T-cell (primary cell): Measurements from ENCODE around the gene STX4. TPM values are rescaled to one million over a fixed set of nuclear protein-coding genes. Genes with fewer than 3 reads are reported as not detected.

ENCODE experiments used
- ATAC-seq, 4 experiments: fragments of 200-7000 bp in 3 of 4; fragments of 150-1000 bp in 1 of 4; cut with Tn5 transposase; replicated peaks in 1 of 4; 1 replicate in 3 of 4; 2 replicates in 1 of 4; pipeline ENCODE4 v1.10.0; 2021; ENCODE audit warnings: moderate library complexity in 3 of 4, mild to moderate bottlenecking in 2 of 4, moderate number of reproducible peaks in 1 of 4
- CTCF ChIA-PET, 2 donors: fragments of 300-600 bp; sonication (Branson Sonifier 250); formaldehyde crosslinking; loops; one replicate each; lab custom pipeline; 2022; ENCODE audit warnings: antibody characterized with exemption in 2 of 2; lab: Charles Lee
- POLR2A ChIA-PET, 2 donors: fragments of 300-600 bp; sonication (Branson Sonifier 250); formaldehyde crosslinking; loops; one replicate each; lab custom pipeline; 2022; ENCODE audit warnings: antibody characterized with exemption in 2 of 2; lab: Charles Lee
- DNase-seq, 35 experiments: peaks; one replicate each; pipeline versions ENCODE4 v3.0.0 to v3.0.0-alpha.2; 2013 to 2023
- H3K27ac ChIP-seq: one replicate; pipeline ENCODE4 v1.5.1; 2013; ENCODE audit warnings: low read length
- H3K27me3 ChIP-seq, 2 experiments: replicated peaks in 1 of 2; 1 replicate in 1 of 2; 2 replicates in 1 of 2; pipeline versions ENCODE4 v1.6.1 to v1.7.0; 2013; ENCODE audit warnings: low read length in 1 of 2, mixed read lengths in 1 of 2; ENCODE audit not compliant: control insufficient read depth in 2 of 2, insufficient read depth in 2 of 2; ENCODE audit errors: extremely low read depth in 1 of 2
- H3K36me3 ChIP-seq, 2 donors: 1 replicate in 1 of 2; 2 replicates in 1 of 2; pipeline versions ENCODE4 v1.6.1 to v1.7.0; 2013; ENCODE audit warnings: low read length in 1 of 2; ENCODE audit not compliant: control insufficient read depth in 2 of 2, insufficient read depth in 1 of 2; ENCODE audit errors: extremely low read depth in 1 of 2
- H3K4me1 ChIP-seq, 2 experiments: 1 replicate in 1 of 2; 2 replicates in 1 of 2; pipeline versions ENCODE4 v1.6.1 to v1.7.0; 2013; ENCODE audit warnings: low read length in 2 of 2, mixed read lengths in 1 of 2; ENCODE audit not compliant: insufficient read depth in 2 of 2, control insufficient read depth in 1 of 2; ENCODE audit errors: extremely low read depth in 1 of 2
- H3K4me3 ChIP-seq, 2 donors: 1 replicate in 1 of 2; 2 replicates in 1 of 2; pipeline versions ENCODE4 v1.5.1 to v1.7.0; 2013; ENCODE audit warnings: mild to moderate bottlenecking in 2 of 2, low read length in 1 of 2, moderate library complexity in 1 of 2; ENCODE audit not compliant: control insufficient read depth in 1 of 2; ENCODE audit errors: extremely low read depth in 1 of 2
- H3K9me3 ChIP-seq: 2 replicates; pipeline ENCODE4 v1.7.0; 2013
- H3K27ac Mint-ChIP-seq, 2 donors: one replicate each; pipeline ENCODE4 v1.8.0; 2020 to 2021; ENCODE audit warnings: mild to moderate bottlenecking in 2 of 2, mixed read lengths in 2 of 2
- H3K27me3 Mint-ChIP-seq, 2 donors: one replicate each; pipeline ENCODE4 v1.8.0; 2021 to 2022; ENCODE audit warnings: mixed read lengths in 2 of 2
- H3K36me3 Mint-ChIP-seq: one replicate; pipeline ENCODE4 v1.8.0; 2021; ENCODE audit warnings: mixed read lengths
- H3K4me1 Mint-ChIP-seq, 3 donors: one replicate each; pipeline ENCODE4 v1.8.0; 2020 to 2022; ENCODE audit warnings: mixed read lengths in 3 of 3, mild to moderate bottlenecking in 1 of 3
- H3K4me3 Mint-ChIP-seq, 3 donors: one replicate each; pipeline ENCODE4 v1.8.0; 2020 to 2022; ENCODE audit warnings: mild to moderate bottlenecking in 3 of 3, mixed read lengths in 3 of 3, moderate library complexity in 3 of 3
- H3K9me3 Mint-ChIP-seq, 3 donors: one replicate each; pipeline ENCODE4 v1.8.0; 2020 to 2022; ENCODE audit warnings: mixed read lengths in 3 of 3
- WGBS: methylation state at CpG from one replicate; pipeline ENCODE4 v1.1.5; 2013; ENCODE audit warnings: missing lambda C conversion rate; ENCODE audit not compliant: insufficient coverage; 5-methylcytosine and 5-hydroxymethylcytosine counted together
- total RNA-seq, 35 experiments: library from RNA in 6 of 35; stranded (reverse) in 6 of 35; fragments of 120-200 nt in 1 of 35; gene quantifications; one replicate each; pipeline versions ENCODE4 v1.2.1 to v1.2.4 and lab custom pipeline; 2013 to 2026

Gene STX4
- total RNA-seq, 5 donors from 2014 or later (not counting 1 experiment from before 2014, with no cell fraction given), result 73.9 to 110 (median 94.6) TPM

- no peaks in the 10 kb centered on the region for H3K36me3 Mint-ChIP-seq
- H3K27me3 Mint-ChIP-seq, result peaks cover 0 to 1% of the 10 kb centered on the region in 2 donors
- H3K9me3 Mint-ChIP-seq, result no peaks in the 10 kb centered on the region
- H3K4me1 Mint-ChIP-seq, result peaks cover 0 to 11% (median 9%) of the 10 kb centered on the region in 3 donors
- no peak for DNase-seq
- ChIA-PET POLR2A (interaction anchor here in 1 of 2 donors (0.6 kb wide), 1 partner anchor 36 kb away, joined by 3 read pairs; no protein-coding TSS in a partner anchor), CTCF (interaction anchor here in 1 of 2 donors (0.9 kb wide), 1 partner anchor 21 kb away, joined by 5 read pairs; no protein-coding TSS in a partner anchor)
- H3K27me3 ChIP-seq, result peaks cover 0 to 21% of the 10 kb centered on the region in 2 experiments
- H3K27ac Mint-ChIP-seq, result no peak overlapping the region
- no peak overlapping the region for H3K4me3 Mint-ChIP-seq
- ATAC-seq, result no peak
- H3K4me1 ChIP-seq, result peaks cover 2 to 15% of the 10 kb centered on the region in 2 experiments
- no peaks in the 10 kb centered on the region for H3K36me3 ChIP-seq
- no peak overlapping the region for H3K4me3 ChIP-seq
- 71% methylated on average over 25 of the region's 29 CpGs for WGBS
- no peaks in the 10 kb centered on the region for H3K9me3 ChIP-seq
- H3K27ac ChIP-seq, result no peak overlapping the region
Measured at GRCh38 chr16:30992931-30993816, 40.2 kb upstream of the STX4 start.

DNA sequence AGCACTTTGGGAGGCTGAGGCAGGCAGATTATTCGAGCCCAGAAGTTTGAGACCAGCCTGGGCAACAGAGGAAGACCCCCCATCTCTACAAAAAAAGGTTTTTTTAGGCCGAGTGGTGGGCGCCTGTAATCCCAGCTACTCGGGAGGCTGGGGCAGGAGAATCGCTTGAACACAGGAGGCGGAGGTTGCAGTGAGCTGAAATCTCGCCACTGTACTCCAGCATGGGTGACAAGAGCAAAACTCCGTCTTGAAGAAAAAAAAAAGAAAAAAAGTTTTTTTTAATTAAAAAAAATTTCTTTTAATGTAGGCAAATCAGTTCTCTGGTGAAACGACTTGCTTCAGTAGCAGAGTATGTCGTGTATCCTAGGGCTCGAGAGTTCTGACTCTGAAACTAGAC is 37.4 kb upstream of the STX4 start:
- no peak for ATAC-seq
- H3K27me3 ChIP-seq, result peaks cover 0 to 16% of the 10 kb centered on the region in 2 experiments
- POLR2A ChIA-PET, result interaction anchor here in 1 of 2 donors (0.7 kb wide), 1 partner anchor 1120 kb away, joined by 3 read pairs; no protein-coding TSS in a partner anchor
- CTCF ChIA-PET, result no interaction called here
- Mint-ChIP-seq H3K9me3 (no peaks in the 10 kb centered on the region), H3K27me3 (peaks cover 0 to 1% of the 10 kb centered on the region in 2 donors), H3K27ac (peak overlapping the region in 1 of 2 donors; percentile 23), H3K4me1 (peaks cover 0 to 11% (median 9%) of the 10 kb centered on the region in 3 donors), H3K4me3 (peak overlapping the region; percentile 40 to 70 (median 50)), H3K36me3 (no peaks in the 10 kb centered on the region)
- no peak for DNase-seq
- H3K9me3 ChIP-seq, result no peaks in the 10 kb centered on the region
- WGBS, result 72% methylated on average over 3 of the region's 11 CpGs
- H3K4me3 ChIP-seq, result no peak overlapping the region
- peaks cover 2 to 15% of the 10 kb centered on the region in 2 experiments for H3K4me1 ChIP-seq
- no peaks in the 10 kb centered on the region for H3K36me3 ChIP-seq
- H3K27ac ChIP-seq, result no peak overlapping the region

GRCh38 chr16:30996324-30996984 is 36.9 kb upstream of the STX4 start:
- ChIA-PET CTCF (interaction anchor here in 1 of 2 donors (0.8 kb wide), 1 partner anchor 146 kb away, joined by 5 read pairs; no protein-coding TSS in a partner anchor), POLR2A (interaction anchor here in 1 of 2 donors (0.7 kb wide), 1 partner anchor 121 kb away, joined by 3 read pairs; no protein-coding TSS in a partner anchor)
- Histone ChIP-seq H3K9me3 (no peaks in the 10 kb centered on the region), H3K4me1 (peaks cover 2 to 15% of the 10 kb centered on the region in 2 experiments), H3K27me3 (peaks cover 0 to 19% of the 10 kb centered on the region in 2 experiments), H3K27ac (no peak overlapping the region), H3K4me3 (peak overlapping the region in 1 of 2 donors; percentile 52), H3K36me3 (no peaks in the 10 kb centered on the region)
- H3K36me3 Mint-ChIP-seq, result no peaks in the 10 kb centered on the region
- no peaks in the 10 kb centered on the region for H3K9me3 Mint-ChIP-seq
- DNase-seq (no peak), ATAC-seq (no peak)
- 57% methylated on average over 10 of the region's 23 CpGs for WGBS
- no peaks in the 10 kb centered on the region for H3K27me3 Mint-ChIP-seq
- peaks cover 0 to 11% (median 9%) of the 10 kb centered on the region in 3 donors for H3K4me1 Mint-ChIP-seq
- peak overlapping the region; percentile 70 to 73 (median 72) for H3K4me3 Mint-ChIP-seq
- H3K27ac Mint-ChIP-seq, result peak overlapping the region; percentile 71 to 72

DNA sequence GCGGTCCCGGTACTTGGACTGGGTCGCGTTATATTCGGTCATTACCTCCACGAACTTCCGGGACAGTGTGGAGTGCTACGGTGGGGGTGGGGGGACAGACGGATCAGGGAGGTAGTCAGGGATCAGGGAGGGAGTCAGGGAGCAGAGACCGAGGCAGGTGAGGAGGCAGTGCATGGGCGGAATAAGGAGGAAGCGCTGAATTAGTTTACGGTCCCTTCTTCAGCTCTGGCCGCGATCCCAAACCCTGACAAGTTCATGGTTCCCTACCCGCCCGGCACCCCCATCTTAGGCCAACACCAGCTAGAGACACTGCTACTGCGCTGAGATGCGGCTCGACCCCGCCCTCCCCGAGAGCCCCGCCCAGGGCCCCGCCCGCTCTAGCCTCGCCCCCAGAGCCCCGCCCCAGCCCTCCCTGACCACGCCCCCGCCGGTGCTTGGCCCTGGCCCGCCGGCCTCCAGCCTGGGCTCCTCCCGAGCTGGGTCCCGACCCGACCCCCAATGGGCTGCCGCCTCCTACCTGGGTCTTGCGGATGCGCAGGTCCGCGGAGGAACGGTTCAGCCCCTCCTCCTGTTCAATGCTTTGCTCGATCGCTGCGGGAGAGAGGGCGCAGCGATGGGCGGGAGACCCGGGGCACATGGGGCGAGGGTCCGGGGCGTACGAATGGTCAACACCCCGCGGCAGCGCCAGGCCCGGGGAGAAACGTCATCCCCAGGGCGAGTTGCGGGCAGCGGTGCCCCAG is 36.2 kb upstream of the STX4 start:
- Mint-ChIP-seq H3K4me3 (peak overlapping the region; percentile 70 to 73 (median 72)), H3K4me1 (peaks cover 0 to 11% (median 9%) of the 10 kb centered on the region in 3 donors), H3K36me3 (no peaks in the 10 kb centered on the region), H3K27me3 (no peaks in the 10 kb centered on the region), H3K27ac (peak overlapping the region; percentile 71 to 72), H3K9me3 (no peaks in the 10 kb centered on the region)
- peaks cover 0 to 22% of the 10 kb centered on the region in 2 experiments for H3K27me3 ChIP-seq
- CTCF ChIA-PET, result interaction anchor here in 1 of 2 donors (0.6 to 0.8 kb wide), 3 partner anchors 11 to 145 kb away, joined by 3 to 5 read pairs (median 4); no protein-coding TSS in a partner anchor
- ATAC-seq (peak; percentile 98 to 100 (median 98)), DNase-seq (peak; percentile 58 to 87 (median 74))
- H3K4me3 ChIP-seq, result peak overlapping the region; percentile 49 to 52
- no peaks in the 10 kb centered on the region for H3K36me3 ChIP-seq
- peaks cover 2 to 15% of the 10 kb centered on the region in 2 experiments for H3K4me1 ChIP-seq
- WGBS, result 6% methylated on average over 51 of the region's 60 CpGs
- POLR2A ChIA-PET, result interaction anchor here (0.6 to 0.7 kb wide), 2 partner anchors 81 to 121 kb away, joined by 3 to 7 read pairs; no protein-coding TSS in a partner anchor
- no peaks in the 10 kb centered on the region for H3K9me3 ChIP-seq
- no peak overlapping the region for H3K27ac ChIP-seq

- ATAC-seq, result no peak
- Mint-ChIP-seq H3K4me1 (peaks cover 0 to 11% (median 9%) of the 10 kb centered on the region in 3 donors), H3K36me3 (no peaks in the 10 kb centered on the region), H3K27ac (no peak overlapping the region), H3K9me3 (no peaks in the 10 kb centered on the region), H3K4me3 (peak overlapping the region; percentile 43 to 70 (median 56)), H3K27me3 (no peaks in the 10 kb centered on the region)
- H3K4me1 ChIP-seq, result peaks cover 2 to 15% of the 10 kb centered on the region in 2 experiments
- peak overlapping the region; percentile 41 to 52 for H3K4me3 ChIP-seq
- H3K9me3 ChIP-seq, result no peaks in the 10 kb centered on the region
- H3K36me3 ChIP-seq, result no peaks in the 10 kb centered on the region
- H3K27ac ChIP-seq, result no peak overlapping the region
- 83% methylated on average over 13 of the region's 21 CpGs for WGBS
- H3K27me3 ChIP-seq, result peaks cover 0 to 26% of the 10 kb centered on the region in 2 experiments
- ChIA-PET POLR2A (no interaction called here), CTCF (interaction anchor here in 1 of 2 donors (0.6 to 0.8 kb wide), 3 partner anchors 10 to 144 kb away, joined by 3 to 5 read pairs (median 4); no protein-coding TSS in a partner anchor)
- DNase-seq, result no peak
Measured at GRCh38 chr16:30997725-30998711, 35.3 kb upstream of the STX4 start.
